DOHH2 (cell line): ENCODE measurements around the gene ZBTB22.

ENCODE experiments used
- H3F3A ChIP-seq: fragments of 200-600 bp; sonication (generic), shearing (Covaris generic); 2 replicates; pipeline ENCODE4 v1.6.0; 2016; ENCODE audit warnings: antibody characterized with exemption, mild to moderate bottlenecking; ENCODE audit not compliant: control insufficient read depth, insufficient read depth
- H3K27ac ChIP-seq: fragments of 200-600 bp; sonication (generic); 2 replicates; pipeline ENCODE4 v1.5.1; 2014; ENCODE audit warnings: low read depth, mild to moderate bottlenecking, low read length, moderate library complexity
- H3K27me3 ChIP-seq: fragments of 200-600 bp; sonication (generic); 2 replicates; pipeline ENCODE4 v1.6.1; 2014; ENCODE audit warnings: mild to moderate bottlenecking, low read length, mixed read lengths; ENCODE audit not compliant: control insufficient read depth
- H3K36me3 ChIP-seq: fragments of 200-600 bp; sonication (generic); 2 replicates; pipeline ENCODE4 v1.6.1; 2014; ENCODE audit warnings: mild to moderate bottlenecking, low read length, moderate library complexity, mixed read lengths; ENCODE audit not compliant: control insufficient read depth
- H3K4me1 ChIP-seq: fragments of 200-600 bp; sonication (generic); 2 replicates; pipeline ENCODE4 v1.6.1; 2014; ENCODE audit warnings: mild to moderate bottlenecking, low read length, mixed read lengths; ENCODE audit not compliant: control insufficient read depth
- H3K4me2 ChIP-seq: fragments of 200-600 bp; sonication (generic); 2 replicates; pipeline ENCODE4 v1.6.0; 2014; ENCODE audit warnings: mild to moderate bottlenecking, low read length, moderate library complexity
- H3K4me3 ChIP-seq: fragments of 200-600 bp; sonication (generic); 2 replicates; pipeline ENCODE4 v1.5.1; 2014; ENCODE audit warnings: mild to moderate bottlenecking, low read length, mixed read lengths
- H3K79me2 ChIP-seq: fragments of 200-600 bp; sonication (generic); 2 replicates; pipeline ENCODE4 v1.6.1; 2014; ENCODE audit warnings: mild to moderate bottlenecking, low read length, mixed read lengths; ENCODE audit not compliant: control insufficient read depth
- H3K9me2 ChIP-seq: fragments of 200-600 bp; sonication (generic); replicated peaks from 2 replicates; pipeline ENCODE4 v1.6.1; 2014; ENCODE audit warnings: mild to moderate bottlenecking, low read length, mixed read lengths; ENCODE audit not compliant: control insufficient read depth
- H3K9me3 ChIP-seq: fragments of 200-600 bp; sonication (generic); 2 replicates; pipeline ENCODE4 v1.6.1; 2014; ENCODE audit warnings: antibody characterized with exemption, low read length, mixed read lengths; ENCODE audit not compliant: control insufficient read depth, insufficient read depth
- H4K20me1 ChIP-seq: fragments of 200-600 bp; sonication (generic); 2 replicates; pipeline ENCODE4 v1.6.0; 2014; ENCODE audit warnings: low read depth, mild to moderate bottlenecking, antibody characterized with exemption, low read length, moderate library complexity; ENCODE audit not compliant: control insufficient read depth, insufficient read depth
- CTCF ChIP-seq: fragments of 200-600 bp; sonication (generic); IDR thresholded peaks from one replicate; pipeline ENCODE4 v1.5.1; 2014; ENCODE audit warnings: antibody characterized with exemption, mild to moderate bottlenecking, low read depth, low read length; ENCODE audit not compliant: poor library complexity, severe bottlenecking
- EZH2phosphoT487 ChIP-seq: fragments of 200-600 bp; sonication (generic); IDR thresholded peaks from 2 replicates; pipeline ENCODE4 v1.6.1; 2017; ENCODE audit warnings: borderline replicate concordance, mild to moderate bottlenecking, antibody characterized with exemption, low read length, moderate library complexity, mixed read lengths

Gene ZBTB22

GRCh38 chr6:33297406-33297955 is 20.1 kb downstream of the ZBTB22 start:
- peak overlapping the region; percentile 23; the same call in 1 of the 2 replicates for H3K27ac ChIP-seq
- no peaks in the 10 kb centered on the region for H4K20me1 ChIP-seq
- H3K9me3 ChIP-seq, result no peaks in the 10 kb centered on the region
- peaks cover 35% of the 10 kb centered on the region for H3K79me2 ChIP-seq
- peak overlapping the region; percentile 95 for H3K4me3 ChIP-seq
- peaks cover 55% of the 10 kb centered on the region for H3K36me3 ChIP-seq
- TF ChIP-seq EZH2phosphoT487, result no peak
- TF ChIP-seq CTCF, result no peak
- H3K27me3 ChIP-seq, result no peaks in the 10 kb centered on the region
- H3K9me2 ChIP-seq, result no peaks in the 10 kb centered on the region
- peak overlapping the region; percentile 98 for H3K4me2 ChIP-seq
- peaks cover 17% of the 10 kb centered on the region for H3F3A ChIP-seq
- peaks cover 20% of the 10 kb centered on the region for H3K4me1 ChIP-seq

- H3K4me2 ChIP-seq, result peak overlapping the region; percentile 98
- H3K79me2 ChIP-seq, result peaks cover 35% of the 10 kb centered on the region
- TF ChIP-seq CTCF (no peak), EZH2phosphoT487 (no peak)
- H3K4me3 ChIP-seq, result peak overlapping the region; percentile 95
- no peaks in the 10 kb centered on the region for H3K9me2 ChIP-seq
- peaks cover 20% of the 10 kb centered on the region for H3K4me1 ChIP-seq
- H3K27me3 ChIP-seq, result no peaks in the 10 kb centered on the region
- H3K36me3 ChIP-seq, result peaks cover 60% of the 10 kb centered on the region
- H3K9me3 ChIP-seq, result no peaks in the 10 kb centered on the region
- H3F3A ChIP-seq, result peaks cover 17% of the 10 kb centered on the region
- 0 out of 2 replicates have a peak overlapping the region, but pooled peaks have one; percentile 23 for H3K27ac ChIP-seq
- H4K20me1 ChIP-seq, result no peaks in the 10 kb centered on the region
Observed at GRCh38 chr6:33296797-33297405, 20.6 kb downstream of the ZBTB22 start.

GRCh38 chr6:33295621-33296369 is 21.7 kb downstream of the ZBTB22 start:
- Histone ChIP-seq H3K27me3 (no peaks in the 10 kb centered on the region), H3K4me2 (no peak overlapping the region), H3K9me3 (no peaks in the 10 kb centered on the region), H3F3A (peaks cover 21% of the 10 kb centered on the region), H3K79me2 (peaks cover 37% of the 10 kb centered on the region), H4K20me1 (no peaks in the 10 kb centered on the region), H3K4me3 (no peak overlapping the region), H3K4me1 (peaks cover 23% of the 10 kb centered on the region), H3K9me2 (no peaks in the 10 kb centered on the region), H3K36me3 (peaks cover 60% of the 10 kb centered on the region), H3K27ac (no peak overlapping the region)
- TF ChIP-seq EZH2phosphoT487, result no peak
